ENCODE measurements around the gene OLIG1.

The OLIG1 gene

GRCh38 chr21:33031152-33031911, 38.6 kb upstream of the OLIG1 start:
- no peak for DNase-seq

GRCh38 chr21:33032434-33033047, 37.4 kb upstream of the OLIG1 start:
- DNase-seq: no peak

GRCh38 chr21:33033094-33033951, 36.6 kb upstream of the OLIG1 start:
- DNase-seq: no peak

GRCh38 chr21:33033961-33034413, 36.0 kb upstream of the OLIG1 start:
- no peak for DNase-seq

- DNase-seq: no peak
These were observed 34.8 kb upstream of the OLIG1 start for GRCh38 chr21:33035147-33035546.

GRCh38 chr21:33036430-33037162, 33.3 kb upstream of the OLIG1 start:
- DNase-seq: no peak

- no peak for DNase-seq
These were observed 32.4 kb upstream of the OLIG1 start for GRCh38 chr21:33037501-33037900.

GRCh38 chr21:33039536-33039935, 30.4 kb upstream of the OLIG1 start:
- DNase-seq: no peak

- no peak for DNase-seq
These were observed 29.7 kb upstream of the OLIG1 start for GRCh38 chr21:33040215-33040614.

- no peak for DNase-seq
These were observed 28.0 kb upstream of the OLIG1 start for GRCh38 chr21:33041981-33042380.

- DNase-seq: no peak
These were observed 27.1 kb upstream of the OLIG1 start for GRCh38 chr21:33042812-33043211.

- no peak for DNase-seq
These were observed 23.5 kb upstream of the OLIG1 start for GRCh38 chr21:33046455-33046854.

GRCh38 chr21:33047231-33047630, 22.7 kb upstream of the OLIG1 start:
- no peak for DNase-seq

- DNase-seq: no peak
These were observed 18.0 kb upstream of the OLIG1 start for GRCh38 chr21:33051925-33052324.

GRCh38 chr21:33053951-33054350, 16.0 kb upstream of the OLIG1 start:
- no peak for DNase-seq

- DNase-seq: no peak
These were observed 13.9 kb upstream of the OLIG1 start for GRCh38 chr21:33055991-33056390.

- no peak for DNase-seq
These were observed 12.5 kb upstream of the OLIG1 start for GRCh38 chr21:33057385-33057940.

GRCh38 chr21:33058527-33058926, 11.4 kb upstream of the OLIG1 start:
- no peak for DNase-seq

- no peak for DNase-seq
These were observed 11.0 kb upstream of the OLIG1 start for GRCh38 chr21:33058957-33059356.

- DNase-seq: no peak
These were observed 10.5 kb upstream of the OLIG1 start for GRCh38 chr21:33059380-33059841.

GRCh38 chr21:33061233-33061632, 8.7 kb upstream of the OLIG1 start:
- no peak for DNase-seq

- no peak for DNase-seq
These were observed 6.5 kb upstream of the OLIG1 start for GRCh38 chr21:33063375-33063883.
